ENCODE data around the gene SLC45A1.
A peak's percentile ranks its signal among the peaks of the same experiment; 100 is the strongest.

Gene SLC45A1

DNA sequence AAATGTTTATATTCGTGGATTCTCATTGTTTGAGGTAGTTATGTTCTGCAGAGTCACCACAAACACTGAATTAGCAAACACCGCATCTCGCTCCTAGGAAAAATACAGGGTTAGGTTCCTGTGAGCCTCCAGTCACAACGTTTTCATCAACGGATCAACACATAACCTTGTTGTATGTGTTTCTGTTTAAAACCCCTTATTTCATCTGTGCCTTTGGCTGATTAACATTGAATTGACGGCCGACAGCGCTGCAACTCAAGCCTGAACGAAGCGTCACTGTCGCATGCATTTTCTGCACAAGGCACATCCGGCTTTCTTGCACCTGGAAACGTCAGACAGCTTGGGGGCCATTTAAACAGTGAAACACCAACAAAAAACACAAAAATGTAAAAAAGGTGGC, 8.4 kb downstream of the SLC45A1 start:
- Histone ChIP-seq H3K4me3 (ENCODE audit: insufficient read depth in 1 of 2, low read depth in 1 of 2, low read length in 2 of 2) (no peak overlapping the region), H3K9me3 (ENCODE audit: control insufficient read depth, low read length) (no peaks in the 10 kb centered on the region), H3K4me2 (ENCODE audit: low read length, poor library complexity, severe bottlenecking) (no peak overlapping the region), H4K8ac (ENCODE audit: low read length) (no peak overlapping the region), H4K91ac (ENCODE audit: low read length) (no peak overlapping the region), H3K18ac (ENCODE audit: low read depth in 1 of 2, low read length in 2 of 2) (no peak overlapping the region), H3K79me1 (replicated peaks; ENCODE audit: low read length, poor library complexity, severe bottlenecking) (no peaks in the 10 kb centered on the region), H2BK12ac (ENCODE audit: low read length in 2 of 2) (no peak overlapping the region), H3K14ac (ENCODE audit: low read length in 2 of 2) (no peak overlapping the region), H3K27me3 (ENCODE audit: control insufficient read depth in 1 of 2, insufficient read depth in 1 of 2, low read length in 2 of 2) (no peaks in the 10 kb centered on the region), H3K4ac (ENCODE audit: low read depth in 1 of 2, low read length in 2 of 2) (no peak overlapping the region), H3K27ac (ENCODE audit: low read length, poor library complexity, severe bottlenecking) (no peak overlapping the region), H2AK5ac (ENCODE audit: low read length, severe bottlenecking) (no peak overlapping the region), H3K36me3 (ENCODE audit: control insufficient read depth in 1 of 2, insufficient read depth in 2 of 2, low read depth in 1 of 2, low read length in 2 of 2) (peaks cover 0 to 12% of the 10 kb centered on the region in 2 experiments), H3K23ac (ENCODE audit: low read length in 2 of 2) (no peak overlapping the region), H3K9ac (ENCODE audit: low read length) (no peak overlapping the region), H2AFZ (ENCODE audit: low read depth, low read length) (no peak overlapping the region), H2BK5ac (ENCODE audit: low read depth, low read length, poor library complexity, severe bottlenecking) (no peak overlapping the region), H3K4me1 (ENCODE audit: control insufficient read depth, insufficient read depth, low read depth, low read length) (peaks cover 6% of the 10 kb centered on the region), H2BK120ac (ENCODE audit: low read depth, low read length) (no peak overlapping the region), H2BK15ac (ENCODE audit: low read depth, poor library complexity, severe bottlenecking) (no peak overlapping the region)
- no peak for DNase-seq
- WGBS, result 98% methylated on average over 13 of the region's 13 CpGs

DNA sequence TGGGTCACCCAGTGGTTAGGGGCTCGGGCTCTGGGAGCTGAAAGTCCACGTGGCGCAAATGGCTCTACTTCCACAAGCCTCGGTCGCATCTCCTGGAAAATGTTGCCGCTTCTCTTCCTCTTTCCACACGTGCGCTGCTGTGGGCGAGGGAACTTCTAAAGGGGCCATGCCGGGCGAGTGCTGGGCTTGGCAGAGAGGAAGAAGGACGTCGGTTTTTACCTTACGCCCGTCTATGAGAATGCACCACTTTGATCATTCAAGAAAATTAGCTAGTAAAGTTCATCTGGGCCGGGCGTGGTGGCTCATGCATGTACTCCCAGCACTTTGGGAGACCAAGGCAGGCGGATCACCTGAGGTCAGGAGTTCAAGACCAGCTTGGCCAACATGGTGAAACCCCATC, 10.4 kb downstream of the SLC45A1 start:
- H4K8ac ChIP-seq (ENCODE audit: low read length), result no peak overlapping the region
- H2AFZ ChIP-seq (ENCODE audit: low read depth, low read length), result no peak overlapping the region
- no peak overlapping the region for H3K14ac ChIP-seq (ENCODE audit: low read length in 2 of 2)
- no peak overlapping the region for H2BK120ac ChIP-seq (ENCODE audit: low read depth, low read length)
- no peak overlapping the region for H4K91ac ChIP-seq (ENCODE audit: low read length)
- no peaks in the 10 kb centered on the region for H3K79me1 ChIP-seq (replicated peaks; ENCODE audit: low read length, poor library complexity, severe bottlenecking)
- no peak overlapping the region for H3K4me2 ChIP-seq (ENCODE audit: low read length, poor library complexity, severe bottlenecking)
- H2BK5ac ChIP-seq (ENCODE audit: low read depth, low read length, poor library complexity, severe bottlenecking), result no peak overlapping the region
- H3K18ac ChIP-seq (ENCODE audit: low read depth in 1 of 2, low read length in 2 of 2), result no peak overlapping the region
- peaks cover 6% of the 10 kb centered on the region for H3K4me1 ChIP-seq (ENCODE audit: control insufficient read depth, insufficient read depth, low read depth, low read length)
- no peak overlapping the region for H3K23ac ChIP-seq (ENCODE audit: low read length in 2 of 2)
- H2BK15ac ChIP-seq (ENCODE audit: low read depth, poor library complexity, severe bottlenecking), result no peak overlapping the region
- no peak overlapping the region for H2AK5ac ChIP-seq (ENCODE audit: low read length, severe bottlenecking)
- H3K27ac ChIP-seq (ENCODE audit: low read length, poor library complexity, severe bottlenecking), result no peak overlapping the region
- no peak overlapping the region for H3K4me3 ChIP-seq (ENCODE audit: insufficient read depth in 1 of 2, low read depth in 1 of 2, low read length in 2 of 2)
- no peaks in the 10 kb centered on the region for H3K27me3 ChIP-seq (ENCODE audit: control insufficient read depth in 1 of 2, insufficient read depth in 1 of 2, low read length in 2 of 2)
- DNase-seq, result no peak
- H3K9me3 ChIP-seq (ENCODE audit: control insufficient read depth, low read length), result no peaks in the 10 kb centered on the region
- no peak overlapping the region for H3K4ac ChIP-seq (ENCODE audit: low read depth in 1 of 2, low read length in 2 of 2)
- H3K9ac ChIP-seq (ENCODE audit: low read length), result no peak overlapping the region
- no peak overlapping the region for H2BK12ac ChIP-seq (ENCODE audit: low read length in 2 of 2)
- H3K36me3 ChIP-seq (ENCODE audit: control insufficient read depth in 1 of 2, insufficient read depth in 2 of 2, low read depth in 1 of 2, low read length in 2 of 2), result peaks cover 0 to 12% of the 10 kb centered on the region in 2 experiments
- WGBS, result 95% methylated on average over 17 of the region's 18 CpGs

DNA sequence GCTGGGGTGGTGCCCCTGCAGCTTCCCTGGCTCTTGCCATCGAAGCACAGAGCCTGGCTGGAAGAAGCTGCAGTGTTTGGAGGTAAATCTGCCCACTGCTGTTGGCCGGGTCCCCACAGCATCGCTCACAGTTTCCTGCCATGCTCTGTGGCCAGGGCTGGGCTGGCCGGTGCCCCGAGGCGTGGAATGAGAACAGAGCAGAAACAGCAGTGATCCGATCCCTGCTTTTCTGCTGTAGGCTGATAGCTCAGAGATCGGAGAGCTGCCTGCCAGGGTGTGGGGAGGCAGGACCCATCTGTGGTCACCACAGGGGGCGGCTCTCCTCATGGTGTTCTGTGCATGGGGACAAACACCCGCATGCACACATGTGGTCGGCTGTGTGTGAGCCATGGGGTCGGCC, 11.5 kb downstream of the SLC45A1 start:
- Histone ChIP-seq H2BK12ac (ENCODE audit: low read length in 2 of 2) (peak overlapping the region in 1 of 2 experiments; percentile 30), H2BK15ac (ENCODE audit: low read depth, poor library complexity, severe bottlenecking) (no peak overlapping the region), H2BK5ac (ENCODE audit: low read depth, low read length, poor library complexity, severe bottlenecking) (no peak overlapping the region), H3K9ac (ENCODE audit: low read length) (no peak overlapping the region), H4K8ac (ENCODE audit: low read length) (no peak overlapping the region), H2AFZ (ENCODE audit: low read depth, low read length) (no peak overlapping the region), H3K14ac (ENCODE audit: low read length in 2 of 2) (peak overlapping the region in 1 of 2 experiments; percentile 45), H4K91ac (ENCODE audit: low read length) (no peak overlapping the region), H3K27ac (ENCODE audit: low read length, poor library complexity, severe bottlenecking) (no peak overlapping the region), H3K79me1 (replicated peaks; ENCODE audit: low read length, poor library complexity, severe bottlenecking) (no peaks in the 10 kb centered on the region), H3K36me3 (ENCODE audit: control insufficient read depth in 1 of 2, insufficient read depth in 2 of 2, low read depth in 1 of 2, low read length in 2 of 2) (peaks cover 0 to 12% of the 10 kb centered on the region in 2 experiments), H3K9me3 (ENCODE audit: control insufficient read depth, low read length) (no peaks in the 10 kb centered on the region), H3K4ac (ENCODE audit: low read depth in 1 of 2, low read length in 2 of 2) (no peak overlapping the region), H3K4me3 (ENCODE audit: insufficient read depth in 1 of 2, low read depth in 1 of 2, low read length in 2 of 2) (no peak overlapping the region), H2AK5ac (ENCODE audit: low read length, severe bottlenecking) (no peak overlapping the region), H3K23ac (ENCODE audit: low read length in 2 of 2) (no peak overlapping the region), H3K18ac (ENCODE audit: low read depth in 1 of 2, low read length in 2 of 2) (no peak overlapping the region), H3K4me2 (ENCODE audit: low read length, poor library complexity, severe bottlenecking) (no peak overlapping the region), H3K4me1 (ENCODE audit: control insufficient read depth, insufficient read depth, low read depth, low read length) (peaks cover 6% of the 10 kb centered on the region), H3K27me3 (ENCODE audit: control insufficient read depth in 1 of 2, insufficient read depth in 1 of 2, low read length in 2 of 2) (no peaks in the 10 kb centered on the region), H2BK120ac (ENCODE audit: low read depth, low read length) (no peak overlapping the region)
- no peak for DNase-seq
- 84% methylated on average over 12 of the region's 12 CpGs for WGBS

DNA sequence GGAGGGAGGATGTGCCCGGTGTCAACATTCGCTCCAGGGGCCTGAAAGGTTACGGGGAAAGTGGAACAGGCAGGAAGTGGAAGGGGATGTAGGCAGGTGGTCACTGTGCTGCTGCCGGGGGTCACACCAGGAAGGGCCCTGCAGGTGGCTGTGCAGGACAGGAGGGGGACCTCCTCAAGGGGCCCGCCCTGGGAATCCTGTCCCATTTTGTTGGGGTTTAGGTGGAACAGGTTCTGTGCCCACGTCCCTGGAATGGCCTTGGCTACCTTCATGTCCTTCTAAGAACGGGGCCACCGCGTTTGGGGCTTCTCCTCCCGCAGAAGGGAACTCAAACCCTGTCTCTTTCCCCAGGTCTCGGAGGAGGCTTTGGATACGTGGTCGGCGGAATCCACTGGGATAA, 11.9 kb downstream of the SLC45A1 start:
- Histone ChIP-seq H3K4ac (ENCODE audit: low read depth in 1 of 2, low read length in 2 of 2) (no peak overlapping the region), H3K27me3 (ENCODE audit: control insufficient read depth in 1 of 2, insufficient read depth in 1 of 2, low read length in 2 of 2) (no peaks in the 10 kb centered on the region), H2AFZ (ENCODE audit: low read depth, low read length) (no peak overlapping the region), H3K18ac (ENCODE audit: low read depth in 1 of 2, low read length in 2 of 2) (no peak overlapping the region), H3K4me3 (ENCODE audit: insufficient read depth in 1 of 2, low read depth in 1 of 2, low read length in 2 of 2) (no peak overlapping the region), H3K9me3 (ENCODE audit: control insufficient read depth, low read length) (no peaks in the 10 kb centered on the region), H3K4me1 (ENCODE audit: control insufficient read depth, insufficient read depth, low read depth, low read length) (peaks cover 6% of the 10 kb centered on the region), H3K4me2 (ENCODE audit: low read length, poor library complexity, severe bottlenecking) (no peak overlapping the region), H2BK5ac (ENCODE audit: low read depth, low read length, poor library complexity, severe bottlenecking) (no peak overlapping the region), H3K14ac (ENCODE audit: low read length in 2 of 2) (no peak overlapping the region), H2AK5ac (ENCODE audit: low read length, severe bottlenecking) (no peak overlapping the region), H3K27ac (ENCODE audit: low read length, poor library complexity, severe bottlenecking) (no peak overlapping the region), H2BK12ac (ENCODE audit: low read length in 2 of 2) (no peak overlapping the region), H2BK120ac (ENCODE audit: low read depth, low read length) (no peak overlapping the region), H4K91ac (ENCODE audit: low read length) (no peak overlapping the region), H2BK15ac (ENCODE audit: low read depth, poor library complexity, severe bottlenecking) (no peak overlapping the region), H3K9ac (ENCODE audit: low read length) (no peak overlapping the region), H3K23ac (ENCODE audit: low read length in 2 of 2) (no peak overlapping the region), H3K79me1 (replicated peaks; ENCODE audit: low read length, poor library complexity, severe bottlenecking) (no peaks in the 10 kb centered on the region), H3K36me3 (ENCODE audit: control insufficient read depth in 1 of 2, insufficient read depth in 2 of 2, low read depth in 1 of 2, low read length in 2 of 2) (peaks cover 0 to 12% of the 10 kb centered on the region in 2 experiments), H4K8ac (ENCODE audit: low read length) (no peak overlapping the region)
- no peak for DNase-seq
- 92% methylated on average over 14 of the region's 14 CpGs for WGBS

Measured in mesenchymal stem cell (in vitro differentiated cells and primary cell).